Measurements from ENCODE around the gene C2.
"Not testable (repeated sequence)": the region's sequence is repeated elsewhere in the genome, so short reads cannot be mapped to it uniquely, and the experiment has no call there.

The C2 gene

GRCh38 chr6:31979238-31979898 lies 51.9 kb downstream of the C2 start:
- DNase-seq: no peak

- DNase-seq: not testable (repeated sequence)
Measured at GRCh38 chr6:31980195-31980876, 52.8 kb downstream of the C2 start.

GRCh38 chr6:31980998-31981397 lies 53.5 kb downstream of the C2 start:
- not testable (repeated sequence) for DNase-seq

GRCh38 chr6:31981744-31982143 lies 54.2 kb downstream of the C2 start, which contains the start of gene C4A:
C4A (plus strand) TSS chr6:31982057; CDS start chr6:31982108, 51 bp downstream.
- not testable (repeated sequence) for DNase-seq

- DNase-seq: not testable (repeated sequence)
Measured at GRCh38 chr6:31989363-31989762, 61.8 kb downstream of the C2 start.

- DNase-seq: not testable (repeated sequence)
Measured at GRCh38 chr6:31994421-31994820, 66.9 kb downstream of the C2 start.

Measured in COR-L47 (cell line).